Suprapubic skin (tissue), 4 donors: ENCODE results near the gene TGFBR1. TPM values are rescaled to one million over a fixed set of nuclear protein-coding genes. Genes with fewer than 3 reads are reported as not detected.

ENCODE experiments used
- DNase-seq, 2 donors: peaks; one replicate each; pipeline ENCODE4 v3.0.0-alpha.2; 2019; ENCODE audit warnings: low spot score in 2 of 2
- H3K27ac ChIP-seq: fragments of 200-600 bp; sonication (generic); one replicate; pipeline ENCODE4 v1.5.1; 2019
- H3K27me3 ChIP-seq: fragments of 200-600 bp; sonication (generic); one replicate; pipeline ENCODE4 v1.5.1; 2019
- H3K36me3 ChIP-seq: fragments of 200-600 bp; sonication (generic); one replicate; pipeline ENCODE4 v1.5.1; 2019
- H3K4me1 ChIP-seq: fragments of 200-600 bp; sonication (generic); one replicate; pipeline ENCODE4 v1.5.1; 2019
- H3K4me3 ChIP-seq: fragments of 200-600 bp; sonication (generic); one replicate; pipeline ENCODE4 v1.5.1; 2019; ENCODE audit warnings: mild to moderate bottlenecking
- H3K9me3 ChIP-seq: fragments of 200-600 bp; sonication (generic); one replicate; pipeline ENCODE4 v1.5.1; 2019
- EP300 ChIP-seq: sonication (generic); formaldehyde crosslinking; IDR thresholded peaks from one replicate; pipeline ENCODE4 v1.6.1; 2017; ENCODE audit warnings: antibody characterized with exemption
- POLR2A ChIP-seq, 2 donors: fragments of 450-650 bp; IDR thresholded peaks; one replicate each; pipeline ENCODE4 v1.6.1; 2017; ENCODE audit warnings: antibody characterized with exemption in 2 of 2, mild to moderate bottlenecking in 2 of 2, moderate library complexity in 2 of 2
- POLR2AphosphoS5 ChIP-seq, 3 donors: sonication (generic); formaldehyde crosslinking; IDR thresholded peaks; one replicate each; pipeline ENCODE4 v1.6.1; 2017; ENCODE audit warnings: antibody characterized with exemption in 3 of 3
- WGBS: methylation state at CpG from one replicate; pipeline ENCODE4 v1.1.5; 2018; 5-methylcytosine and 5-hydroxymethylcytosine counted together
- total RNA-seq, 4 donors: library from RNA; depleted of rRNA; stranded (reverse); fragments of >200 nt; gene quantifications; one replicate each; pipeline ENCODE4 v1.1.0, GENCODE V29; 2016
- TF ChIP-seq, protein P1 (sequence below), 2 donors: fragments of 200-600 bp in 1 of 2; fragments of 450-650 bp in 1 of 2; sonication (generic) in 1 of 2; IDR thresholded peaks; one replicate each; pipeline ENCODE4 v1.5.1; 2016 to 2019; ENCODE audit warnings: antibody characterized with exemption in 2 of 2, mild to moderate bottlenecking in 1 of 2, moderate library complexity in 1 of 2

Gene TGFBR1
- total RNA-seq, 4 donors from 2014 or later = 11.3 to 19.8 (median 14.7) TPM

DNA sequence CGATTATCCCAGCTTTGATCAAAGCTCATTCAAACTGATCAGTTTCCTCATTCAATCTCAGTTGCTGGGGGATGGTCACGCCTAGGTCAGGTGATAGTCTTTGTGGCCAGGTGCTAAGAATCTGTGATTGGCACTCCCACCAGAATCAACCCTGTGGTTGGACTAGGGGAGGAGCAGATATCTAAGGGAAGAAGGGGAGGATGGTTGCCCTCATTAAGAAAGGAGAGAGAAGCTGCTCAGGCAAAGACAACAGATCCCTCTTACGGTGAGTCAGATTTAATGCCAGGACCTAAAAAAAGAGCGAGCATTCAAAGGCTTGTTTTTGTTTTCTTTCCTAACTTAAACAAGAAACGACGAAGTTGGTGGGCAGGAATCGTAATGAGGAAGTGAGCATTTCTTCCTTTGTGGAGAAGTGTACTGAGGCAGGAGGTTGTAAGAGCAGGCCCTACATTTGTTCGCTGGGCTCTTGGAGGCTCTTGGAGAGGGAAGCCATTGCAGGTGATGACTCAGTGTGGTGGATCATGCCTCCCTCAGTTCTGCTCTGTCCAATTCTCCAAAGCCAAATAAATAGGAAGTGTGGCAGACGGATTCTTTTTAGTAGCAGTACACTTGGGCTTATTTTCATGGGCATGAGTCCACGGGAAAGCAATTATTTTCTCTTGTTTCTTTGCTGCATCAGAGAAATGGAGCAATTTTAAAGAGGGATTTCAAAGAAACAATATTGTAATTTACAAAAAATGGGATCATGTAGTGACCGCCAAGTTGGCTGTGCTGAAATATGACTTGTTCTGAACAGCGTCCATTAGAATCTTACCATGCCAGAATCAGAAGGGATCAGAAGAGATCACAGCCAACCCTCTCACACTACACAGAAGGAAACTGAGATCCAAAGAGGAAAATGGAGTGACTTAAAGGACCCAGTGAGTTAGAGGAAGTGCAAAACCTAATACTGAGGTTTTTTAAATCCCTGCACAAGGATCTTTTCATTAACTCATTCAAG, 18.7 kb upstream of the TGFBR1 start:
- no peak for DNase-seq
- no peaks in the 10 kb centered on the region for H3K36me3 ChIP-seq
- no peaks in the 10 kb centered on the region for H3K27me3 ChIP-seq
- H3K9me3 ChIP-seq = no peaks in the 10 kb centered on the region
- H3K4me1 ChIP-seq = peaks cover 5% of the 10 kb centered on the region
- no peak overlapping the region for H3K4me3 ChIP-seq
- WGBS = 70% methylated on average over 12 of the region's 12 CpGs
- H3K27ac ChIP-seq = peak overlapping the region; percentile 35
- no peak for TF ChIP-seq POLR2AphosphoS5 (IDR thresholded peaks at IDR 0.05)
- TF ChIP-seq EP300 = no peak
- TF ChIP-seq, protein P1, sequence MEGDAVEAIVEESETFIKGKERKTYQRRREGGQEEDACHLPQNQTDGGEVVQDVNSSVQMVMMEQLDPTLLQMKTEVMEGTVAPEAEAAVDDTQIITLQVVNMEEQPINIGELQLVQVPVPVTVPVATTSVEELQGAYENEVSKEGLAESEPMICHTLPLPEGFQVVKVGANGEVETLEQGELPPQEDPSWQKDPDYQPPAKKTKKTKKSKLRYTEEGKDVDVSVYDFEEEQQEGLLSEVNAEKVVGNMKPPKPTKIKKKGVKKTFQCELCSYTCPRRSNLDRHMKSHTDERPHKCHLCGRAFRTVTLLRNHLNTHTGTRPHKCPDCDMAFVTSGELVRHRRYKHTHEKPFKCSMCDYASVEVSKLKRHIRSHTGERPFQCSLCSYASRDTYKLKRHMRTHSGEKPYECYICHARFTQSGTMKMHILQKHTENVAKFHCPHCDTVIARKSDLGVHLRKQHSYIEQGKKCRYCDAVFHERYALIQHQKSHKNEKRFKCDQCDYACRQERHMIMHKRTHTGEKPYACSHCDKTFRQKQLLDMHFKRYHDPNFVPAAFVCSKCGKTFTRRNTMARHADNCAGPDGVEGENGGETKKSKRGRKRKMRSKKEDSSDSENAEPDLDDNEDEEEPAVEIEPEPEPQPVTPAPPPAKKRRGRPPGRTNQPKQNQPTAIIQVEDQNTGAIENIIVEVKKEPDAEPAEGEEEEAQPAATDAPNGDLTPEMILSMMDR (IDR thresholded peaks at IDR 0.05) = no peak
- TF ChIP-seq POLR2A (IDR thresholded peaks at IDR 0.05) = no peak

DNA sequence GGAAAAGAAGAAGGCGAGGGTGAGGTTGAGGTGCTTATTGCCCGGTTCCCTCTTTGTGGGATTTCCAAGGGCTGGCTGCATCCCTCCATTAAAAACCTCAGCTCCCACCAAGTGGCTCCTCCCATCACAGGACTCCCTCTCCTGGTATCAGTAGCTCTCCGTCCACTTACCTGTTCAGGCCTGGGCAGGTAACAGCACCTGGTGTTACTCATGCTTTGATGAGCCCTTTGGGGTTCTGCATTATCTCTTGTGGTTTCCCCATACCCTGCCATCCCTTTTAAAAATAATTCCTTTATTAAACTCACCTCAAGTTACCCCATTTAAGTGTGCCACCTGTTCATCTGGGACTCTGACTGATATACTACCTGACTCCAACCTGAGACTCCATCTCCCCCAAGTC, 17.5 kb upstream of the TGFBR1 start:
- TF ChIP-seq, protein P1 (IDR thresholded peaks at IDR 0.05) = no peak
- TF ChIP-seq EP300 = no peak
- Histone ChIP-seq H3K27me3 (no peaks in the 10 kb centered on the region), H3K9me3 (no peaks in the 10 kb centered on the region), H3K4me3 (no peak overlapping the region), H3K36me3 (no peaks in the 10 kb centered on the region), H3K27ac (no peak overlapping the region), H3K4me1 (peaks cover 7% of the 10 kb centered on the region)
- no peak for DNase-seq
- WGBS = 88% methylated on average over 3 of the region's 3 CpGs

DNA sequence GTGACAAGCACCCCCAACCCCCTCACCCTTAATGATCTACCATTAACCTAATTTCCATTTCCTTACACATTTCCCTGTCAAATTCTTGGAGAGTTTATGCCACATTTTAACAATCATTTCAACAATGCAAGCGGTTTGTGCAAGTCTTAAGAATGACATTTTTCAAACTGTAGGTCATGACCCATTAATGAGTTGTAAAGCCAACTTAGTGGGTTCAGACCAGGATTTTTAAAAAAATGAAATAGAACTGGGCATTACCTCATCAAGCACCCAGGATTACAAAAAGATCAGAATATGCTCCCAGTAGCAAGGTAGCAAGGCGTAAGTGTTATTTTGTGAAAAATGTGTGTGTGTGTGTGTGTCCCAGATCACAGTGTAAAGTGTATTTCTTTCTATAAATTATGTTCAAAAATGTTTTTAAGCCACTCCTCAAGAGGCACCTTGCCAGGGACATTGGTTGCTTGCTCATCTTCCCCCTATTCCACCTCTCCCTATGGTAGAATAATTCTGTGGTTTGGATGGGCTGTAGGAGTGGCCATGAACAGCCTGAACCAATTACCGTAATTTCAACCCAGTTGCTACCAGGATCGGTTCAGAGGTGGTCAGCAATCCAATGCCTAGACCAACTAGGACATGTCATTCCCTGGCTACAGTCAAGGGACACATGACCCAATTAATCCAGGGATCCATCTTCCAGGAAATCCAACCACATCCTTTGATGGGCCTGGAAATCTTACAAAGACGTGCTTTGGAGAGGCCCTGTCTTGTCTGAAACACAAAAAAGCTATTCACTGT, 14.4 kb upstream of the TGFBR1 start:
- H3K27me3 ChIP-seq = no peaks in the 10 kb centered on the region
- H3K4me1 ChIP-seq = peaks cover 7% of the 10 kb centered on the region
- H3K9me3 ChIP-seq = no peaks in the 10 kb centered on the region
- H3K36me3 ChIP-seq = no peaks in the 10 kb centered on the region
- WGBS = 85% methylated on average over 5 of the region's 5 CpGs
- no peak for DNase-seq
- no peak overlapping the region for H3K27ac ChIP-seq
- H3K4me3 ChIP-seq = no peak overlapping the region
- TF ChIP-seq POLR2AphosphoS5 (IDR thresholded peaks at IDR 0.05) = no peak
- no peak for TF ChIP-seq EP300
- TF ChIP-seq, protein P1 (IDR thresholded peaks at IDR 0.05) = no peak
- TF ChIP-seq POLR2A (IDR thresholded peaks at IDR 0.05) = no peak

DNA sequence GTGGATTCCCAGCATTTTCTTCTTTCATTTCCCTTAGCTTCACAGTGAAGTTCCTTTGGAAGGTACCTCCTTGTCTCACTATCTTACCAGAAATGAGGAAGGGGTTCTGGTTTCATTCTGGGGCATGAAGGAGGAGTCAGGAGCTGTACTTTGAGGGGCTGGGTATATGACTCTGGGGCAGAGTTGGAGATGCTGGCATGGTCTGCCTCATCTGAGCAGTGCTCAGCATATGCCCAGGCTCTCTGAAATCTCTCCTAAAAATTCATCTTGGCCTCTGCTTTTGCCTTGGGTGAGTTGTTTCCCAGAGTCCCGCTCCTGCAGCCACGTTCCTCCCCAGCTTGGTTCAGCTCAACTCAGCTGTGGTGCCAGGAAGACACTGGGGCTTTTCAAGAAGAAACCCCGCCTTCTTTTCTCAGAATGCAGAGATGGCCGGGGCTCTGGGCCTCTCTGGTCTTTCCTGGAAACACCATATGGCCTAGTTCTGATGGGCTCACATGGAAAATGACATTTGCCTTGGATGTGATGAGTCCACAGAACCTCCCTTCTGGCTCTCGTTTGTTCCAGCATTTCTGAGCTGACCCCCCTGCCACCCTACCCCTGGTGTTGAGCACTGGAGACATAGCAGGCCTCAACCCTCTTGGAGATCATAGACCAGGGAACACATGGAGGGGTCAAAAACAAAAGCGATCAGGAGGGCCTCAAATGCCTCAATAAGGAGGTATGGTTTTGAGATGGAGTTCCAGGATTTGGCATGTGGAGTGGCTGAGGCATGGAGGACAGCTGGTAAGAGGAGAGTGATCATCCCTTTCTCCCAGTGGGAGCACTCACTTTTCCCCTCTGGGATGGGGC, 12.0 kb upstream of the TGFBR1 start:
- TF ChIP-seq, protein P1 (IDR thresholded peaks at IDR 0.05) = no peak
- no peak for TF ChIP-seq POLR2A (IDR thresholded peaks at IDR 0.05)
- TF ChIP-seq POLR2AphosphoS5 (IDR thresholded peaks at IDR 0.05) = no peak
- TF ChIP-seq EP300 = no peak
- Histone ChIP-seq H3K27ac (no peak overlapping the region), H3K36me3 (no peaks in the 10 kb centered on the region), H3K4me3 (no peak overlapping the region), H3K9me3 (no peaks in the 10 kb centered on the region), H3K27me3 (no peaks in the 10 kb centered on the region), H3K4me1 (peaks cover 2% of the 10 kb centered on the region)
- WGBS = 91% methylated on average over 6 of the region's 6 CpGs
- DNase-seq = no peak
